OCI-LY3 (cell line): ENCODE measurements around the gene DEGS2.

ENCODE experiments used
- H2AFZ ChIP-seq: fragments of 200-600, 300-600 bp; shearing (Covaris generic); 2 replicates; pipeline ENCODE4 v1.6.0; 2014; ENCODE audit warnings: antibody characterized with exemption, low read depth, low read length
- H3K27ac ChIP-seq: fragments of 200-600, 300-600 bp; sonication (generic); 2 replicates; pipeline ENCODE4 v1.5.1; 2014; ENCODE audit warnings: mild to moderate bottlenecking, low read length, moderate library complexity, mixed read lengths
- H3K27me3 ChIP-seq: fragments of 200-600, 300-600 bp; sonication (generic); 2 replicates; pipeline ENCODE4 v1.6.1; 2014; ENCODE audit warnings: low read depth, low read length, mixed read lengths
- H3K36me3 ChIP-seq: fragments of 200-600, 300-600 bp; sonication (generic); replicated peaks from 2 replicates; pipeline ENCODE3; 2014; ENCODE audit warnings: low read depth, low read length, mixed read lengths
- H3K4me1 ChIP-seq: fragments of 300-600, 200-600 bp; sonication (generic); 2 replicates; pipeline ENCODE4 v1.6.1; 2014; ENCODE audit warnings: low read length, mixed read lengths
- H3K4me2 ChIP-seq: fragments of 200-600, 300-600 bp; sonication (generic); 2 replicates; pipeline ENCODE4 v1.6.1; 2014; ENCODE audit warnings: low read length, mixed read lengths
- H3K4me3 ChIP-seq: fragments of 300-600, 200-600 bp; sonication (generic); 2 replicates; pipeline ENCODE4 v1.5.1; 2014; ENCODE audit warnings: antibody characterized with exemption, mild to moderate bottlenecking, low read length, moderate library complexity
- H3K79me2 ChIP-seq: fragments of 300-600, 200-600 bp; shearing (Covaris generic); 2 replicates; pipeline ENCODE4 v1.6.1; 2014; ENCODE audit warnings: mild to moderate bottlenecking, low read length, mixed read lengths
- H3K9ac ChIP-seq: fragments of 300-600, 200-600 bp; shearing (Covaris generic); 2 replicates; pipeline ENCODE4 v1.6.0; 2014; ENCODE audit warnings: mild to moderate bottlenecking, low read length, moderate library complexity
- H3K9me3 ChIP-seq: fragments of 200-600, 300-600 bp; shearing (Covaris generic); 2 replicates; pipeline ENCODE4 v1.6.1; 2014; ENCODE audit warnings: low read length, mixed read lengths; ENCODE audit not compliant: insufficient read depth
- H4K20me1 ChIP-seq: fragments of 200-600, 300-600 bp; sonication (generic); 2 replicates; pipeline ENCODE4 v1.6.1; 2016; ENCODE audit warnings: low read length, mixed read lengths; ENCODE audit not compliant: insufficient read depth
- CTCF ChIP-seq: fragments of 200-600, 300-600 bp; sonication (generic); IDR thresholded peaks from 2 replicates; pipeline ENCODE4 v1.5.1; 2014; ENCODE audit warnings: antibody characterized with exemption, low read length, low read depth
- EZH2phosphoT487 ChIP-seq: fragments of 200-600 bp; shearing (Covaris generic); IDR thresholded peaks from 2 replicates; pipeline ENCODE4 v1.6.1; 2018; ENCODE audit warnings: antibody characterized with exemption, mixed run types, low read depth

Gene DEGS2

GRCh38 chr14:100165831-100166440 lies 6.5 kb upstream of the DEGS2 start:
- Histone ChIP-seq H3K79me2 (no peaks in the 10 kb centered on the region), H3K4me2 (peak overlapping the region; percentile 82), H4K20me1 (no peaks in the 10 kb centered on the region), H3K27ac (0 out of 2 replicates have a peak overlapping the region, but pooled peaks have one; percentile 0), H3K4me1 (peaks cover 14% of the 10 kb centered on the region), H3K4me3 (peak overlapping the region; percentile 76), H3K36me3 (no peaks in the 10 kb centered on the region), H3K9me3 (no peaks in the 10 kb centered on the region), H3K27me3 (0 out of 2 replicates have a peak, but pooled peaks cover 3% of the 10 kb centered on the region), H3K9ac (peak overlapping the region; percentile 64), H2AFZ (peak overlapping the region; percentile 79)
- TF ChIP-seq CTCF: no peak
- no peak for TF ChIP-seq EZH2phosphoT487

- Histone ChIP-seq H4K20me1 (no peaks in the 10 kb centered on the region), H3K4me2 (no peak overlapping the region), H3K4me3 (no peak overlapping the region), H3K27ac (no peak overlapping the region), H3K9ac (no peak overlapping the region), H3K9me3 (no peaks in the 10 kb centered on the region), H3K27me3 (no peaks in the 10 kb centered on the region), H2AFZ (no peak overlapping the region), H3K36me3 (no peaks in the 10 kb centered on the region), H3K4me1 (peaks cover 14% of the 10 kb centered on the region), H3K79me2 (no peaks in the 10 kb centered on the region)
- TF ChIP-seq EZH2phosphoT487 (no peak), CTCF (no peak)
Measured at GRCh38 chr14:100165376-100165775, 5.9 kb upstream of the DEGS2 start.

- no peak overlapping the region for H2AFZ ChIP-seq
- no peak overlapping the region for H3K4me2 ChIP-seq
- H3K36me3 ChIP-seq: no peaks in the 10 kb centered on the region
- H3K9ac ChIP-seq: no peak overlapping the region
- H4K20me1 ChIP-seq: no peaks in the 10 kb centered on the region
- TF ChIP-seq CTCF: no peak
- TF ChIP-seq EZH2phosphoT487: no peak
- no peaks in the 10 kb centered on the region for H3K9me3 ChIP-seq
- peaks cover 8% of the 10 kb centered on the region for H3K4me1 ChIP-seq
- H3K27me3 ChIP-seq: no peaks in the 10 kb centered on the region
- H3K79me2 ChIP-seq: no peaks in the 10 kb centered on the region
- H3K27ac ChIP-seq: no peak overlapping the region
- H3K4me3 ChIP-seq: no peak overlapping the region
Measured at GRCh38 chr14:100160534-100160916, 1.1 kb upstream of the DEGS2 start.

GRCh38 chr14:100159865-100160533 lies 554 bp upstream of the DEGS2 start:
- Histone ChIP-seq H3K4me2 (no peak overlapping the region), H3K4me3 (no peak overlapping the region), H3K27ac (no peak overlapping the region), H3K79me2 (no peaks in the 10 kb centered on the region), H3K9me3 (no peaks in the 10 kb centered on the region), H3K4me1 (peaks cover 8% of the 10 kb centered on the region), H4K20me1 (no peaks in the 10 kb centered on the region), H3K36me3 (no peaks in the 10 kb centered on the region), H3K27me3 (no peaks in the 10 kb centered on the region), H3K9ac (no peak overlapping the region), H2AFZ (no peak overlapping the region)
- TF ChIP-seq EZH2phosphoT487 (no peak), CTCF (no peak)
